Measurements from ENCODE around the gene TEX51. TPM values are rescaled to one million over a fixed set of nuclear protein-coding genes. Genes with fewer than 3 reads are reported as not detected.

The TEX51 gene
- total RNA-seq, 1 donor from 2014 or later, result not detected

- no peak for DNase-seq (ENCODE audit: low read depth in 2 of 2)
These were observed 20.1 kb upstream of the TEX51 start for GRCh38 chr2:126878601-126879000.

GRCh38 chr2:126879348-126880298 is 19.1 kb upstream of the TEX51 start:
- DNase-seq (ENCODE audit: low read depth in 2 of 2), result no peak

GRCh38 chr2:126880324-126880723 is 18.4 kb upstream of the TEX51 start:
- no peak for DNase-seq (ENCODE audit: low read depth in 2 of 2)

- DNase-seq (ENCODE audit: low read depth in 2 of 2), result no peak
These were observed 17.9 kb upstream of the TEX51 start for GRCh38 chr2:126880817-126881216.

- DNase-seq (ENCODE audit: low read depth in 2 of 2), result no peak
These were observed 17.1 kb upstream of the TEX51 start for GRCh38 chr2:126881591-126881990.

- no peak for DNase-seq (ENCODE audit: low read depth in 2 of 2)
These were observed 16.5 kb upstream of the TEX51 start for GRCh38 chr2:126882181-126882580.

- no peak for DNase-seq (ENCODE audit: low read depth in 2 of 2)
These were observed 15.7 kb upstream of the TEX51 start for GRCh38 chr2:126882736-126883665.

- no peak for DNase-seq (ENCODE audit: low read depth in 2 of 2)
These were observed 15.0 kb upstream of the TEX51 start for GRCh38 chr2:126883666-126884040.

- no peak for DNase-seq (ENCODE audit: low read depth in 2 of 2)
These were observed 13.6 kb upstream of the TEX51 start for GRCh38 chr2:126884861-126885750.

- no peak for DNase-seq (ENCODE audit: low read depth in 2 of 2)
These were observed 12.9 kb upstream of the TEX51 start for GRCh38 chr2:126885751-126886210.

GRCh38 chr2:126886211-126886915 is 12.3 kb upstream of the TEX51 start:
- peak in 1 of 2 donors; percentile 55 for DNase-seq (ENCODE audit: low read depth in 2 of 2)

GRCh38 chr2:126886916-126887280 is 11.8 kb upstream of the TEX51 start:
- DNase-seq (ENCODE audit: low read depth in 2 of 2), result no peak

- DNase-seq (ENCODE audit: low read depth in 2 of 2), result no peak
These were observed 11.2 kb upstream of the TEX51 start for GRCh38 chr2:126887506-126887905.

GRCh38 chr2:126888046-126888445 is 10.6 kb upstream of the TEX51 start:
- DNase-seq (ENCODE audit: low read depth in 2 of 2), result no peak

GRCh38 chr2:126889071-126889470 is 9.6 kb upstream of the TEX51 start:
- no peak for DNase-seq (ENCODE audit: low read depth in 2 of 2)

- DNase-seq (ENCODE audit: low read depth in 2 of 2), result no peak
These were observed 9.1 kb upstream of the TEX51 start for GRCh38 chr2:126889496-126890135.

- no peak for DNase-seq (ENCODE audit: low read depth in 2 of 2)
These were observed 8.6 kb upstream of the TEX51 start for GRCh38 chr2:126890136-126890510.

GRCh38 chr2:126890551-126891450 is 7.9 kb upstream of the TEX51 start:
- DNase-seq (ENCODE audit: low read depth in 2 of 2), result no peak

Data from dermis microvascular lymphatic vessel endothelial cell (primary cell).